GM21529 (cell line): Measurements from ENCODE around the gene WAC.
"Not testable (repeated sequence)": the region's sequence is repeated elsewhere in the genome, so short reads cannot be mapped to it uniquely, and the experiment has no call there.

Source experiments
- ATAC-seq: cut with Tn5 transposase; IDR thresholded peaks from one replicate; pipeline ENCODE4 v1.9.1; 2021; ENCODE audit not compliant: unreplicated experiment

Gene WAC

DNA sequence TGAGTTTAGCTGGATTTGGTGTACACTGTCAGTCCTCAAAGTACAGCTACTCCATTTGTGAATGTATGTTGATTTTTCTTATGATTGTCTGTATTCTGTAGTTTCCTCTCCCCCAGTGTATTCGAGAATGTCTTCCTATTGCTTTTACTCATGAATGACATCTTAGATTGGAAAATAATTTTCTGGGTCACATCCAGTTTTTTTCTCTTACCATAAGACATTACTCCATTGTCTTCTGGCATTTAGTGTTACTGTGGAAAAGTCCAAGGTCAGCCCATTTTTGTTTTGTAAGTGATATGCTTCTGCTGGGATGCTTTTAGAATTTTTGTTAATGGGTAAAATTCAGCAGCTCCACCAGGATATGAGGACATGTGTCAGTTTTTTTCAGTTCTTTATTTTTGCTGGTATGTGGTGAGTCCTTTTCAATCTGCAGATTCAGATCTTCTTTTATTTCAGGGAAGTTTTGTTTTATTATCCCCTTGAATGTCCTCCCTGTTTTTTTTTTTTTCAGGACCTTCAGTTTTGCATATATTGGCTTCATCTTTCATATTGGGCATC lies 33.6 kb downstream of the WAC start:
- ATAC-seq, result no peak

DNA sequence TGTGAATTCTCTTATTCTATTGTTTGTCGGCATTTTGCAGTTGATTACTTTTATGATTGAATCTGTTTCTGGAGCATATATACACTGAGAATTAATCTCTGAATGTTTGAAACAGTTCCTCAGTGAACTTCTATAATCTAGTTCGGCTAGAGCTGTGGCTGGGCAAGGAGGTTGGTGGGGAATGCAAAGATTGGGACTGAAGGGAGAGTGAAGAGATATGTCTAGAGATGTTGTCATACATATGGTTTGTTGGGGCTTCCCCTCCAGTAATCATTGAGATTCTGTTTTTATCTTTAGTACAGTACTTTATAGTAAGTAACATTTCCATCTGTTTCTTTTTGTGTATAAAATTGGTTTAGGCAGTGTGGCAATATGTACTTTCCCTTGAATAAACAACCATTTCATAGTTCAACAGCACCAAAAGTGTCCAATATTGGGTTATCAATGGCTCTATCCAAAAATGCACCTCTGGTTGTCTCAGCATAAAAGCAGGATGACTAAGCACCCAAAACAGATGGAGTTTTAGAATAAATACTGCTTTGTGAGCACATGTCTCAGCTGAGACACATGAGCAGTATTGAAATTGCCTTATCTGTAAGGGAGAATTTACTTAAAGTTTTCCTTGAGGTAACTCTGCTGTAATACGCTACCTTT lies 36.7 kb downstream of the WAC start:
- no peak for ATAC-seq

- no peak for ATAC-seq
Measured at GRCh38 chr10:28570598-28570997, 37.7 kb downstream of the WAC start.

DNA sequence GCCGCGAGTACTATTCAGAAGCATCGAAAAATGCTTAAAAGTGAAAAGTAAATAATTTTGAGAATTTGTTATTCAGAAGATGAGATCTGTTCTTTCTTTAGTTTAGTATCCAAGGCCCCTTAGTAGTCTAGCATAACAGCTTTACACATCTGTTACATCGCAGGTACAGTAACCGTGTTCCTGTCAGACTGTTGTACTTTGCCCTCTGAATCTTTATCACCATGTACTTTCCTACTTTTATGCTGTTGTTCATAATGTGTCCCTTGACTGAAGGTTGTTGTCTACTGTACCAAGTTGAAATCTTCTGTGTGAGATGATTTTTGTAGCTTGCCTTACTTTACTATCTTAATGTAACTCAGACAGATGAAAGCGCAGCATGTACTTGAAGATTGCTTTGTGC lies 38.3 kb downstream of the WAC start:
- no peak for ATAC-seq

- not testable (repeated sequence) for ATAC-seq
Measured at GRCh38 chr10:28574214-28574613, 41.3 kb downstream of the WAC start.

GRCh38 chr10:28575852-28576251 lies 42.9 kb downstream of the WAC start:
- no peak for ATAC-seq

DNA sequence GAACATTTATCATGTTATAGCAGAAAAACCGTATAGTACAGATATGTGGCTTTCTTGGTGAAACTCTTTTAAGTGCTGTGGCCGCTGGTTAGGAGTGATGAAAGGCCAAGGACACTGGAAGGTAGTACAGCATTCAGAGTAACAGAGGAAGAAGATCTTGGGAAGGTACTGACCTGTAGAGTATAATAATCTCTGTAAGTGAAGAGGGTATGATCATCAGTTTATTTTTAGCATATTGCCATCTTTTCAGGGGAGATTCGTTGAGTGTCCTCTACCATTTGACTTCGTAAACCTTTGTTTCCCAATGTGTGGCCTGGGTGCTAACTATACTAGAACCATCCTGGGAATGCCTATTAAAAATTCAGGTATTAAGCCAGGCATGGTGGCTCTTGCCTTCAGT lies 44.6 kb downstream of the WAC start:
- ATAC-seq, result no peak

GRCh38 chr10:28578454-28578853 lies 45.5 kb downstream of the WAC start:
- no peak for ATAC-seq

DNA sequence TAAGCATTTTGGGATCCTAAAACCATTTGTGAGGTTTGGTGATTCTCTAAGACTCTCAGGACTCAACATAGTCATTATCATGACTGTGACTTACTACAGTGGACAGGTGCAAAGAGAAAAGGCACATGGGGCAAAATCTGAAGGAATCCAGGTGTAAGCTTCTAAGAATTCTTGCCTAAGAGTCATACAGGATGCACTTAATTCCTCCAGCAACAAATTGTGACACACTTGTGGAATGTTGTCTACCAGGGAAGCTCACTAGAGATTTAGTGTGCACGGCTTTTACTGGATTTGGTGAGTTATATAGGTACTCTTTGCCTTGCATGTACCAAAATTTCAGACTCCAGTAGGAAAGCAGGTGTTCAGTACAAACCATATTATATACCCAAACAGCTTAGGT lies 47.9 kb downstream of the WAC start:
- no peak for ATAC-seq

DNA sequence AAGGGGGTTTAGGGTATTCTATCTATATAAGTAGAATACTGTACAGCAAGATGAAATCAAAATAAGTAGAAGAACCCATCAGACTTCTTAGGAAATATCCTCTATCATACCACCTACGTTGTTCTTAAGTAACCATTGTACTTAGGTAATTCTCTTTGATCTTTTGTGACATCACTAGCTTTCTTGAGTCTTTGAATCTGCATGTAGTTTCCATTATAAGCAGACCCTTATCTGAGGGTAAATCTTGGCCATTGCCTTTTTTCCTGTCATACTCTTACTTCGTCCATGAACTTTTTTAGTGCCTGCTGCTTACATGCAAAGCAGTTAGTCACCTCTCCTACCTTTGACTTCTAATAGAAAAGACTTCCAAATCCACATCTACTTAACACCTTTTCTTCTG lies 49.0 kb downstream of the WAC start:
- ATAC-seq, result no peak

- ATAC-seq, result no peak
Measured at GRCh38 chr10:28585076-28585475, 52.2 kb downstream of the WAC start.

DNA sequence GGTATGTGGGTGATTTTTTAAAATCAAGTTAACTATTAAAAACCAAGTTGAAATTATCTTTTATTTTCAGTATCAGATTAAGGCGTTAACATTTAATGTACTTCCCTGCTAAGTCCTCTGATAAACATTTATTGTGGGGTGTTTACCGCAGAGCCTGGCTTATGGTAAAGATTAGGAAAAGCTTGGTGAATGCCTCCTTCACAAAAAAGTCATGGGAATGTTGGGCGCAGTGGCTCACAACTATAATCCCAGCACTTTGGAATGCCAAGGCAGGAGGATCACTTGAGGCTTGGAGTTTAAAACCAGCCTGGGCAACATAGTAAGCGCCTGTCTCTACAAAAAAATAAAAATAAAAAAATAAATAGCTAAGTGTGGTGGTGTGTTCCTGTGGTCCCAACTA lies 53.3 kb downstream of the WAC start:
- ATAC-seq, result no peak

DNA sequence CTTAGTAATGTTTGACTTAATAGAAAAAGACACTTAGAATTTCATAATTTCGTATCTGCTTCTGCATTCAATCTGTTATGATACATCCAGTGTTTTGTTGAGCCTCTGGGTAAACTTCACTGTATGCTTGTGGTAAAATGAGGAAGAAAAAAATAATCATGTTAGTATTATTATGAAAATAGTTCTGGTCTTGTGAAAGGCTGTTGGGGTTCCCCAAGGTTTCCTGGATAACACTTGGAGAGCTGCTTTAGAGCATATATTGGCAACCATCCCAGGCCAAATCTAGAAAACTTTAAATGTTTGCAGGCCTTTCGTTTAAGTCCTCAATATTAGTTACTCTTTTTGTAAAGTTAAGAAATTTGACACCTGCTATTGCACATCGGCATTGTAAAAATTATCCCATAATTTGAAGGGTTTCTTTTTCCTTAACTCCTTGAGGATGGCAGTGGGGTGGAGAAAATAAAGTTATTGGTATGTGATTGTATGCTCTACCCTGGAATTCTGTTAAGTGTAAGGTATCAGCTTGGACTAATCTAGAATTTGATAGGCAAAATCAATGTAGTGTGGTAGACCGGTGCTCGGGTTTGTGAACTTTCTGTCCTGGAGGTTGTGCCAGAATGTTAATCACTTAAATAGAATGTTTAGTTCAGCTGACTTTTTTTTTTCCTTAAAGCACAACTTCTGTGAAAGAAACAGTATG lies 54.5 kb downstream of the WAC start:
- no peak for ATAC-seq

GRCh38 chr10:28587970-28588290 lies 55.0 kb downstream of the WAC start:
- ATAC-seq, result no peak

DNA sequence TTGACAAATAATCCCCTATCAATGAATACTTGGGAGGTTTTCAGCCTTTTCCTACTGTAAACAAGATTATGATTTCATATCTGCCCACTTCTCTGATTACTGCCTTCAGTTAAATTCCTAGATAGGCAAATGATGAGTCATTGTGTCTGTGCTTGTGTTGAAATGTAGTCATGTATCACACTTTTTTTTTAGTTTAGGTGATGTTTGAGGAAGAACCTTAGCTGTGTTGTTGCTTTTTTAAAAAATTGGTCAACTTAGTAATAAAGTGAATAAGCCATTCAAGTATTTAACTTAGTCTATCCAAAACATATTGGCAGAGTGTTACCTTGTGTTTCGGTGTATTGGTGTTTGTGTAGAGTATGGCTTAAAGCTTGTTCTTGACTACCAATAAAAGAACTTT lies 60.0 kb downstream of the WAC start:
- ATAC-seq, result no peak

- ATAC-seq, result no peak
Measured at GRCh38 chr10:28593811-28594210, 60.9 kb downstream of the WAC start.

- ATAC-seq, result no peak
Measured at GRCh38 chr10:28594406-28594805, 61.5 kb downstream of the WAC start.

GRCh38 chr10:28595613-28596012 lies 62.7 kb downstream of the WAC start:
- ATAC-seq, result no peak

DNA sequence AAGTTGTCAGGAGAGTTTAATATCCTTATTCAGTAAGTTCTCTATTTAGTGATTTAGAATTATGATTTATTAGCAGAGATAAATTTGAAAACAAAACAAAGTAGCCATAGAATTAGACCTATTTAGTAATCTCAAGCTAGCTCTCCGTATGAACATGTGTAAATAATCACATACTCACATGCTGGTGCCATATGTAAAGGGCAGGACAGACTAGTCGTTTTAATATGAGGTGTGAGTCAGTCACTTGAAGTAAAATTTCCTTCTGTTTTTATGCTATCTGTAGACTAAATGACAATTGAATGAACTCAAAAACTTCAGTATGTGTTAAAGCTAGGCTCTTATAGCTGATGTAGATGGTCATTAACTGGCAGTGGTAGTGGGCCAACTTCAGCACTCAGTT lies 67.1 kb downstream of the WAC start:
- ATAC-seq, result no peak

- no peak for ATAC-seq
Measured at GRCh38 chr10:28601012-28601411, 68.1 kb downstream of the WAC start.

- ATAC-seq, result no peak
Measured at GRCh38 chr10:28604567-28605536, 71.9 kb downstream of the WAC start.

GRCh38 chr10:28606568-28606967 lies 73.7 kb downstream of the WAC start:
- ATAC-seq, result no peak
